Uterus (tissue), 4 donors: Measurements from ENCODE around the gene NDUFA13. TPM values are rescaled to one million over a fixed set of nuclear protein-coding genes. Genes with fewer than 3 reads are reported as not detected.

ENCODE experiments used
- DNase-seq, 2 donors: peaks; one replicate each; pipeline ENCODE4 v3.0.0-alpha.2; 2019 to 2020
- H3K27ac ChIP-seq, 2 donors: fragments of 200-600 bp; sonication (generic); 1 replicate in 1 of 2; 2 replicates in 1 of 2; pipeline ENCODE4 v1.5.1; 2016 to 2018
- H3K27me3 ChIP-seq, 2 donors: fragments of 200-600 bp; sonication (generic); one replicate each; pipeline ENCODE4 v1.5.1; 2018 to 2019; ENCODE audit warnings: control low read depth in 1 of 2
- H3K36me3 ChIP-seq, 2 donors: fragments of 200-600 bp; sonication (generic); one replicate each; pipeline ENCODE4 v1.5.1; 2019; ENCODE audit warnings: control low read depth in 1 of 2
- H3K4me1 ChIP-seq, 2 donors: fragments of 200-600 bp; sonication (generic); one replicate each; pipeline ENCODE4 v1.5.1; 2018 to 2019; ENCODE audit warnings: control low read depth in 1 of 2
- H3K4me3 ChIP-seq, 2 donors: fragments of 200-600 bp; sonication (generic); 1 replicate in 1 of 2; 2 replicates in 1 of 2; pipeline ENCODE4 v1.5.1; 2018 to 2019; ENCODE audit warnings: mild to moderate bottlenecking in 1 of 2
- H3K9me3 ChIP-seq, 2 donors: fragments of 200-600 bp; sonication (generic); one replicate each; pipeline ENCODE4 v1.5.1; 2019; ENCODE audit warnings: control low read depth in 1 of 2
- POLR2A ChIP-seq, 2 donors: fragments of 450-650 bp; IDR thresholded peaks; one replicate each; pipeline ENCODE4 v1.6.1; 2016; ENCODE audit warnings: antibody characterized with exemption in 2 of 2, mild to moderate bottlenecking in 1 of 2, moderate library complexity in 1 of 2
- intact Hi-C: fragments of 100-400 bp; cut with DNase I; formaldehyde crosslinking; loops from one replicate; pipeline ENCODE4 v1.15.1; 2023; ENCODE audit warnings: low total_unique reads
- total RNA-seq, 4 donors: library from RNA; depleted of rRNA in 3 of 4; stranded (reverse); fragments of >200 nt in 3 of 4; gene quantifications; one replicate each; pipeline versions ENCODE4 v1.1.0 to v1.2.4, GENCODE V29; 2014 to 2023
- TF ChIP-seq, protein P1 (sequence below), 4 experiments: fragments of 200-600 bp in 2 of 4; fragments of 450-650 bp in 2 of 4; sonication (generic) in 2 of 4; IDR thresholded peaks; one replicate each; pipeline ENCODE4 v1.5.1; 2016 to 2019; ENCODE audit warnings: antibody characterized with exemption in 4 of 4, mild to moderate bottlenecking in 2 of 4, moderate library complexity in 1 of 4
- donor health status: DM: yes; HTN: yes; CAD: no.

Gene NDUFA13
- total RNA-seq, 4 donors from 2014 or later: 28.6 to 204 (median 60.9) TPM

DNA sequence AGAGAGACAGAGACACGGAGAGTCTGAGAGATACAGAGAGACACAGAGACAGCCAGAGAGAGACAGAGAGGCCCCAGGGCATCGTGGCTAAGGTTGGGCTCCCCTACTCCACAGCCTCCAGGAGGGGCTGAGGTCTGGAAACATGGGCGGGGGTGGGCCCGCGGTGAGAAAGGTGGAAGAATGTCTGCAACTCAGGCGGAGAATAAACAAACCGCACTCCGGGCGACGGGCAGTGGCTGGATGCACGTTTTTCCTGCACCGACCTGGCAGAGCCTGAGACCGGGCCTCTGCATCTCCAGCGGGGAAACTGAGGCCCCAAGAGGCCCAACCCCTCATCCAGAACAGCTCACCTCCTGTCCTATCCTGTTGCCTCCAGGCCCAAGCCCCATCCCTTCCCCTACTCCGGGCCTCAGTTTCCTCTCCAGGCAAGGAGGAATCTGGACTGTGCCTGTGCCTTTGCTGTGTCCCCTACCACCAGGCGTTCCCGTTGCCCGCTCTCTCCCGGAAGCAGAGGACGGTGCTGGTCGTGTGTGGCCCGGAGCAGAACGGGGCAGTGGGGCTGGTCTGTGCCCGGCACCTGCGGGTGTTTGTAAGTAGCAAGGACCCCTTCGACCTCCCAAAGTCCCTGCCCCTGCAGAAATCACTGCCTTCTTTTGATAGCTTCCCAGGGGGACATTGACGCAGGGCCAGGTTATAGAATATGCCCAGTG is 18.7 kb downstream of the NDUFA13 start:
- no peak overlapping the region for H3K4me3 ChIP-seq
- H3K27ac ChIP-seq: no peak overlapping the region
- no peak for DNase-seq
- intact Hi-C loops: loop anchor here (10.0 kb wide), 1 partner anchor 110 kb away; the partner anchor contains the start of gene GMIP
- H3K9me3 ChIP-seq: no peaks in the 10 kb centered on the region
- no peak for TF ChIP-seq POLR2A (IDR thresholded peaks at IDR 0.05)
- TF ChIP-seq, protein P1, sequence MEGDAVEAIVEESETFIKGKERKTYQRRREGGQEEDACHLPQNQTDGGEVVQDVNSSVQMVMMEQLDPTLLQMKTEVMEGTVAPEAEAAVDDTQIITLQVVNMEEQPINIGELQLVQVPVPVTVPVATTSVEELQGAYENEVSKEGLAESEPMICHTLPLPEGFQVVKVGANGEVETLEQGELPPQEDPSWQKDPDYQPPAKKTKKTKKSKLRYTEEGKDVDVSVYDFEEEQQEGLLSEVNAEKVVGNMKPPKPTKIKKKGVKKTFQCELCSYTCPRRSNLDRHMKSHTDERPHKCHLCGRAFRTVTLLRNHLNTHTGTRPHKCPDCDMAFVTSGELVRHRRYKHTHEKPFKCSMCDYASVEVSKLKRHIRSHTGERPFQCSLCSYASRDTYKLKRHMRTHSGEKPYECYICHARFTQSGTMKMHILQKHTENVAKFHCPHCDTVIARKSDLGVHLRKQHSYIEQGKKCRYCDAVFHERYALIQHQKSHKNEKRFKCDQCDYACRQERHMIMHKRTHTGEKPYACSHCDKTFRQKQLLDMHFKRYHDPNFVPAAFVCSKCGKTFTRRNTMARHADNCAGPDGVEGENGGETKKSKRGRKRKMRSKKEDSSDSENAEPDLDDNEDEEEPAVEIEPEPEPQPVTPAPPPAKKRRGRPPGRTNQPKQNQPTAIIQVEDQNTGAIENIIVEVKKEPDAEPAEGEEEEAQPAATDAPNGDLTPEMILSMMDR (IDR thresholded peaks at IDR 0.05): no peak
- H3K27me3 ChIP-seq: peaks cover 0 to 8% of the 10 kb centered on the region in 2 donors
- peaks cover 0 to 8% of the 10 kb centered on the region in 2 donors for H3K4me1 ChIP-seq
- no peaks in the 10 kb centered on the region for H3K36me3 ChIP-seq

DNA sequence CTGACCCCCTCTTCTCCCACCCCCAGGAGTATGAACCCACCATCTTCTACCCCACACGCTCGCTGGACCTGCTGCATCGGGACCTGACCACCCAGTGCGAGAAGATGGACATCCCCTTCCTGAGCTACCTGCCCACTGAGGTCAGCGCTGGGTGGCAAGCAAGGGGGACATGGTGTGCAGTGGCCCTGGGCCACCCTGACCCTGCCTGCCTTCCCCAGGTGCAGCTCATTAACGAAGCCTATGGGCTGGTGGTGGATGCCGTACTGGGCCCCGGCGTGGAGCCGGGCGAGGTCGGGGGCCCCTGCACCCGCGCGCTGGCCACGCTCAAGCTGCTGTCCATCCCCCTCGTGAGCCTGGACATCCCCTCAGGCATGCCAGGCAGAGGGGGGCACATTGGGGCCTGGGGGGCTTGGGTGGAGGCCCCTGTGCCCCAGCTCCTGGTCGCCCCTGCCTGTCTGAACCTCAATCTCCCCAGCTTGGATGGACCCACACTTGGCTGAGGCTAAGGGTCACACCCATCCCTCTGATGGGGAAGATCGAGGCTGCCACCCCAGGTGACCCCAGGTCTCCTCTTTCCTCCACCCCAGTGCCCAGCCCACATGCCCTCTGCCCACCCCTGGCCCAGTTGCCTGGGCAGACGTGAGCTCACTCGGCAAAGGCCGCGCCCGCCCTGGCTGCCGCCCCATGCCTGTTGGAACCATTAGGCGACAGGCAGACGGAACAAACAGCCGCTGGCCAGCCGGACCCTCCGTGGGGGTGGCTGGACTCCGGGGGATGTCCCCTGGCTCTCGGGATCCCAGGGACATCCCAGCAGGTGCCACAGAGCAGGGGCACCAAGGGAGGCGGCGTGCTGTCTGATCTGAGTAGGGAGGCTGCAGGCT is 19.5 kb downstream of the NDUFA13 start:
- Histone ChIP-seq H3K4me3 (no peak overlapping the region), H3K9me3 (no peaks in the 10 kb centered on the region), H3K36me3 (no peaks in the 10 kb centered on the region), H3K27me3 (peaks cover under 1 to 17% of the 10 kb centered on the region in 2 donors), H3K4me1 (peaks cover 0 to 12% of the 10 kb centered on the region in 2 donors), H3K27ac (no peak overlapping the region)
- no peak for DNase-seq
- intact Hi-C loops: loop anchor here (10.0 kb wide), 1 partner anchor 109 kb away; the partner anchor contains the start of gene GMIP
- no peak for TF ChIP-seq POLR2A (IDR thresholded peaks at IDR 0.05)
- TF ChIP-seq, protein P1 (IDR thresholded peaks at IDR 0.05): no peak

DNA sequence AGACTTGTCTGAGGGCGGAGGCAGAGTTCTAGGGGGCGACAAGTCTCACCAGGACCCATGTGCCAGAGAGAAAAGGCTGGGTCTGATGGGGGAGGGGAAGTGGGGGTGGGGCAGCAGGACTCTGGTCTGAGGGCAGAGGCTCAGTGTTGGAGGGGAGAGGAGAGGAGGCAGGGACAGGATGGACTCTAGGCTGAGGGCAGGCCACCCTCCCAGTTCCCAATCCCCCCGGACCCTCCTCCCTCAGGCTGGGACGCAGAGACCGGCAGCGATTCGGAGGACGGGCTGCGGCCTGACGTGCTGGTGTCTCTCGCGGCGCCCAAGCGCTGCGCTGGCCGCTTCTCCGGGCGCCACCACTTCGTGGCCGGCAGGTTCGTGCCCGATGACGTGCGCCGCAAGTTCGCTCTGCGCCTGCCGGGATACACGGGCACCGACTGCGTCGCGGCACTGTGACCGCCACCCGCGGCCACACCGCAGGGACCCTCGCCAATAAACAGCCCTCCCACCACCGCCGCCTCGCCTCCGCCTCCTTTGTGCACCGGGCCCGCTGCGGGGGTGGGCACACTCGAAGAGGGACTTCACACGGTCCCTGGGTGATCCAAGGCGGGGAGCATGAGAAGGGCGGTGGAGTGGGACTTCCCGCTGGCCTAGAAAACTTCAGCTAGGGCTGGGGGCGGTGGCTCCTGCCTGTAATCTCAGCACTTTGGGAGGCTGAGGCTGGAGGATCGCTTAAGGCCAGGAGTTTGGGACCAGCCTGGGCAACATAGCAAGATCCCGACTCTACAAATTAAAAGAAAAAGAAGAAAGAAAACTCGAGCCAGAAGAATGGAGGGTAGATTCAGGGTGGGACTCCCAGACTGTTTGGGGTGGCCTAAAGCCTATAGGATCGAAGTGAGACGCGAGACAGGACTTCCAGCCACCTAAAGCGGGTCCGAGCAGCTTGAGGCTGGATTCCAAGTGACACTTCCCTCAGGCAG is 21.3 kb downstream of the NDUFA13 start:
- Histone ChIP-seq H3K9me3 (no peaks in the 10 kb centered on the region), H3K36me3 (no peaks in the 10 kb centered on the region), H3K4me1 (peaks cover 0 to 20% of the 10 kb centered on the region in 2 donors), H3K27ac (no peak overlapping the region), H3K4me3 (no peak overlapping the region), H3K27me3 (peaks cover 19 to 25% of the 10 kb centered on the region in 2 donors)
- no peak for DNase-seq
- no peak for TF ChIP-seq POLR2A (IDR thresholded peaks at IDR 0.05)
- TF ChIP-seq, protein P1 (IDR thresholded peaks at IDR 0.05): no peak
- intact Hi-C loops: loop anchor here (10.0 kb wide), 1 partner anchor 107 kb away; the partner anchor contains the start of gene GMIP

DNA sequence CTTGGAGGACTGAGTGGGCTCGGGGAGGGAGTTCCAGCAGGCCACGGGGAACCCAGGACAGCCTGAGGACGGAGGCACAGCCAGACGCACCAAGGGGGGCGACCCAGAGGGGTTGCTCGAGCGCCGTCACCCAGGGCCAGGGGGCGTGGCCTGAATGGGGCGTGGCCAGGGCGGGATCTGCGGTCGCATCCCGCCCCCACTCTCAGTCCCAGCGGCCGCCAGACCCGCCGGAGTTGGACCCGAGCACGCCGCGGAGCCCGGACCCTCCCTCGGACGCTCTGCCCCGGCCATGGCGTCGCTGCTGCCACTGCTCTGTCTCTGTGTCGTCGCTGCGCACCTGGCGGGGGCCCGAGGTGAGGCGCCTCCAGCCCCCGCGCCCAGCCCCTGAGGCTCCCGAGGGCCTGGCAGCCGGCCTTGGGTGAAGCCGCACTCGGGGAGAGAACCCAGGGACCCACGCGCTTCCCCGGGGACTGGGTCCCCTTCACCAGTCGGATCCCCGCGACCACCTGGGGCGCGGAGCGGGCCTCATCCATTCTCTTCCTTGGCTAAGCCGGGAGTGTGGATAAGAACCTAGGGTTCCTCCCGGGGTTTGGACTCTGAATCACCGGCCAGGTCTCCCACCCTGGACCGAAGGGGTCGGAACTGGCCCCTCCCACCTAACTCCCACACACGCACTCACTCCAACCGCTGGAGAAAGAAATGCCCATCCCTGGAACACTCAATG is 22.2 kb downstream of the NDUFA13 start, which contains the start of gene CILP2:
Gene CILP2, plus strand, starts transcription at position 205 of the 724 bp plus-strand sequence. Its CDS starts 85 bp downstream, at position 290.
- no peaks in the 10 kb centered on the region for H3K36me3 ChIP-seq
- intact Hi-C loops: loop anchor here (10.0 kb wide), 1 partner anchor 107 kb away; the partner anchor contains the start of gene GMIP
- no peak within 1 kb of the TSS for H3K27ac ChIP-seq
- peaks cover 19 to 25% of the 10 kb centered on the region in 2 donors for H3K27me3 ChIP-seq
- no peaks in the 10 kb centered on the region for H3K9me3 ChIP-seq
- no peak for DNase-seq
- peak within 1 kb of the TSS in 1 of 2 donors; percentile 26 for H3K4me3 ChIP-seq
- H3K4me1 ChIP-seq: peaks cover 0 to 17% of the 10 kb centered on the region in 2 donors
- TF ChIP-seq, protein P1 (IDR thresholded peaks at IDR 0.05): no peak
- no peak for TF ChIP-seq POLR2A (IDR thresholded peaks at IDR 0.05)
